Measurements from ENCODE around the gene OR2C1. TPM values are rescaled to one million over a fixed set of nuclear protein-coding genes. Genes with fewer than 3 reads are reported as not detected.

OR2C1 gene
- total RNA-seq, 4 donors from 2014 or later: 0.44 TPM; not detected in 3

DNA sequence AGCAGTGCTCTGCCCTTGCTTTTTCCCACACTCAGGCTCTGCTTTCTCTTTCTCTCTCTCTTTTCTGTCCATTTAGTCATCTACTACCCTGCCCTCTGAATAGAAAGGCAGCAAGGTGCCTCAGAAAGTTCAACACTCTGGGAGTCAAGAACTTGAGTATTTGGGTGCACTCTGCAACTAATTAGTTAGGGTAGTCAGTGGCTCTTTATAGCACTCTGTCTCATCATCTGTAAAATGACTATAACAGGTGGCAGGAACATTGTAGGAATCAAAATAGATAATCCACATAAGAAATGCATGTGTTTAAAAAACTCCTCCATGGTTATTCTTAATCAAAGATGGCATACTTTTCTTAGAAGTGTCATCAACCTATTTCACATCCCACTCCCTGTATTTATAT, 7.2 kb downstream of the OR2C1 start:
- no peak for TF ChIP-seq CTCF (IDR thresholded peaks at IDR 0.05; ENCODE audit: low read depth)

DNA sequence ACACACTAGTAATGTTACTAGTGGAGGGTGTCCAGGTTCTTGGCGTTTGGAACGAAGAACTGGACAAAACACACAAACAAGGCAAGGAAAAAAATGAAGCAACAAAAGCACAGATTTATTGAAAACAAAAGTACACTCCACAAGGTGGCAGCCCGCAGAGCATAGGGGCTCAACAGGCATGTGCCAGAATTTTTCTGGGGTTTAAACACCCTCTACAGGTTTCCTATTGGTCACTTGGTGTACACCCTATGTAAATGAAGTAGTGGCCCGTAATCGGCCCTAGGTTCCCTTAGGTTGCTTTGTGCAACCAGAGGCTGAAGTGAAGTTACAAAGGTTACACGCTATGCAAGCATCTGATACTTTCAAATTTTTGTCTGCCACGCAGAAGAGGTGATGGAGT, 8.1 kb downstream of the OR2C1 start:
- no peak for TF ChIP-seq CTCF (IDR thresholded peaks at IDR 0.05; ENCODE audit: low read depth)

GRCh38 chr16:3364774-3365427, 9.2 kb downstream of the OR2C1 start:
- TF ChIP-seq CTCF (IDR thresholded peaks at IDR 0.05; ENCODE audit: low read depth): no peak

DNA sequence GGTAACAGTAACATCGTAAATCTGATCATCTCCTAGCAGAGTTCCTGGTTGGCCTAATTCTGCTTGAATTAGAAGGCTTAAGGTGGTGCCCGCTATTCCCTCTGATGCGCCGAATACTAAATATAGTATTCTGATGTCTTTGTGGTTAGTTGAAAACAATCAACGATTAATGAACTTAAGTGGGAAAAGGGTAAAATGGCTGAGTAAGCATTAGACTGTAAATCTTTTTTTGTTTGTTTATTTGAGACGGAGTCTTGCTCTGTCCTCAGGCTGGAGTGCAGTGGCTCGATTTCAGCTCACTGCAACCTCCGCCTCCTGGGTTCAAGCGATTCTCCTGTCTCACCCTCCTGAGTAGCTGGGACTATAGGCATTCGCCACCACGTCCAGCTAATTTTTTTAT, 13.4 kb downstream of the OR2C1 start:
- TF ChIP-seq CTCF (IDR thresholded peaks at IDR 0.05; ENCODE audit: low read depth): no peak

DNA sequence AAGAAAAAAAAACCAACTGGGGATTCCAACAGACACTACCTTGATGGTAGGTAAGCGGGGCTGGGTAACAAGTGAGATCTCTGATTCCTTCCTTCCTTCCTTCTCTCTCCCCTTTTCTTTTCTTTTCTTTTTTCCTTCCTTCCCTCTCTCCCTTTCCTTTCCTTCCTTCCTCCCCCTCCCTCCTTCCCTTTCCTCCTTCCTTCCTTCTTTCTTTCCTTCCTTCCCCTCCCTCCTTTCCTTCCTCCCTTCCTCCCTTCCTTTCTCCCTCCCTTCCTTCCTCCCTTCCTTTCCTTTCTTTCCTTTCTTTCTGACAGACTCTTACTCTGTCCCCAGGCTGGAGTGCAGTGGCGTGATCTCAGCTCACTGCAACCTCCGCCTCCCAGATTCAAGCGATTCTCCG, 20.0 kb downstream of the OR2C1 start:
- TF ChIP-seq CTCF (IDR thresholded peaks at IDR 0.05; ENCODE audit: low read depth): no peak

DNA sequence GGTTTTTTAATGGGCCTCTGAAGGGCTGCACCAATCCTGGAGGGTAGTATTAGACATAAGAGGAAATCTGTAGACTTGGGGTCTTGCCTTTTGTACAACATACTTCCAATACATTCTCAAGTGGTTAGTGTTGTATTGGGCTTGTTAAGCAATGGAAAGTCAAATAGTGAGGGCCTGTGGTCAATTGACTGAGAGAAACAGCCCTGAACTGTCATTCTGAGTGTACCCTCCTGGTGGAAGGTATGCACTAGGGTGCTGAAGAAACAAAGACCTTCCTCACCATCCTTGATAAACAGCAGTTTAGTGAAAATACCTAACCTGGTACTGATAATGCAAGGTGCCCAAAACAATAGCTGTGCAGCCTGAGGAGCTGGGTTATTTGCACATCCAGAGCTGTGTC, 22.2 kb downstream of the OR2C1 start:
- no peak for TF ChIP-seq CTCF (IDR thresholded peaks at IDR 0.05; ENCODE audit: low read depth)

- TF ChIP-seq CTCF (IDR thresholded peaks at IDR 0.05; ENCODE audit: low read depth): no peak
Observed at GRCh38 chr16:3383045-3383448, 27.4 kb downstream of the OR2C1 start.

All from subcutaneous adipose tissue (tissue), 4 donors.